ENCODE measurements around the gene TGM5.

GRCh38 chr15:43204016-43204901, 62.5 kb downstream of the TGM5 start:
- TF ChIP-seq CTCF (conservative IDR thresholded peaks at IDR 0.05; ENCODE audit: low read depth in 2 of 2) (peak; percentile 75 to 80), EZH2phosphoT487 (IDR thresholded peaks at IDR 0.05; ENCODE audit: unreplicated experiment) (no peak)
